Measurements from ENCODE around the gene INTS6.

DNA sequence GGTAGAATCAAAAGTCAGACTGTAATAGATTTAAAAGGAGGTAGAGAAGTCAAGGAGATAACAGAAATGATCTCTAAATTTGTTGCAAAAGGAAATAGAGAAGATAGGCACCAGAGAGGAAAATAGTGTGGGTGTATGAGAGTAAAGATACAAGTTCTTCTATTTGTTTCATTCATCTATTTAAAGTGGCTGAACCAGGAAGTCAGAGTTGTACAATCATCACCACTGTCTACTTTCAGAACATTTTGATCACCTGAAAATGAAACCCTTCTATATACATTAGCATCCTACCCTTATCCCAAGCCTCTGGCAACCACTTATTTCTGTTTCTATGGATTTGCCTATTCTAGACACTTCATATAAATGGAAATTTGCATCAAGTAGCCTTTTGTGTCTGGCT is 36.7 kb downstream of the INTS6 start:
- no peak for TF ChIP-seq YY1 (IDR thresholded peaks at IDR 0.05; ENCODE audit: insufficient read depth, insufficient read length)
- TF ChIP-seq ZNF274 (IDR thresholded peaks at IDR 0.05; ENCODE audit: low read depth, low read length): no peak
